ENCODE measurements around the gene UBE2R2.

DNA sequence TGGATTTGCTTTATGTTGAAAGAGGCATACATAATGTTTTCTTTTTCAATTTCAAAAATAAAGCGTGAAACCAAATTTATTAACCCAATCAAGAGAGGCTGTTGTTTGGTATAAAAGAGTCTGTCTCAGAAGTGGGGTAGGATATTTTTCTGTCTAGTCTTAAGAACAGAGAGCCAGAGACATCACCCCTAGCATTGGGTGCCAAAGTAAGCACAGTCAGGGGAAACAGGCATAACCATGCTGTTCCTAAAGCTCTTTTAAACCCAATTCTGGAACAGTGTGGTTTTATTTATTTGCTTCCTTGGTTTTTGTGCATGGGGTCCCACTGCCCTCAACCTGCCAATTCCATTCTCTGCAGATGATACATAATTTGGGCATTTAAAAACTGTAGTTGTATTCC, 88.2 kb downstream of the UBE2R2 start:
- TF ChIP-seq POLR2A (IDR thresholded peaks at IDR 0.05) = no peak
- TF ChIP-seq, protein P1, sequence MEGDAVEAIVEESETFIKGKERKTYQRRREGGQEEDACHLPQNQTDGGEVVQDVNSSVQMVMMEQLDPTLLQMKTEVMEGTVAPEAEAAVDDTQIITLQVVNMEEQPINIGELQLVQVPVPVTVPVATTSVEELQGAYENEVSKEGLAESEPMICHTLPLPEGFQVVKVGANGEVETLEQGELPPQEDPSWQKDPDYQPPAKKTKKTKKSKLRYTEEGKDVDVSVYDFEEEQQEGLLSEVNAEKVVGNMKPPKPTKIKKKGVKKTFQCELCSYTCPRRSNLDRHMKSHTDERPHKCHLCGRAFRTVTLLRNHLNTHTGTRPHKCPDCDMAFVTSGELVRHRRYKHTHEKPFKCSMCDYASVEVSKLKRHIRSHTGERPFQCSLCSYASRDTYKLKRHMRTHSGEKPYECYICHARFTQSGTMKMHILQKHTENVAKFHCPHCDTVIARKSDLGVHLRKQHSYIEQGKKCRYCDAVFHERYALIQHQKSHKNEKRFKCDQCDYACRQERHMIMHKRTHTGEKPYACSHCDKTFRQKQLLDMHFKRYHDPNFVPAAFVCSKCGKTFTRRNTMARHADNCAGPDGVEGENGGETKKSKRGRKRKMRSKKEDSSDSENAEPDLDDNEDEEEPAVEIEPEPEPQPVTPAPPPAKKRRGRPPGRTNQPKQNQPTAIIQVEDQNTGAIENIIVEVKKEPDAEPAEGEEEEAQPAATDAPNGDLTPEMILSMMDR (IDR thresholded peaks at IDR 0.05) = no peak
